Spleen (tissue), 7 donors: ENCODE data around the gene FITM2.

Experiments
- POLR2AphosphoS5 ChIP-seq, 3 donors: sonication (generic); formaldehyde crosslinking; IDR thresholded peaks; one replicate each; pipeline ENCODE4 v1.5.1; 2017; ENCODE audit warnings: antibody characterized with exemption in 3 of 3
- TF ChIP-seq, protein P1 (sequence below), 11 experiments: fragments of 200-600 bp in 7 of 11; fragments of 450-650 bp in 4 of 11; sonication (generic) in 4 of 11; IDR thresholded peaks in 8 of 11; conservative IDR thresholded peaks in 3 of 11; 1 replicate in 7 of 11; 2 replicates in 4 of 11; pipeline versions ENCODE4 v1.4.0 to v1.8.0; 2016 to 2021; ENCODE audit warnings: antibody characterized with exemption in 11 of 11, inconsistent platforms in 4 of 11, mild to moderate bottlenecking in 1 of 11
- donor health status: DM: no; HTN: no; CAD: no; lungs with moderate emphysema.
- donor health status: DM: no; HTN: no; CAD: no.
- donor health status: DM: no; HTN: no; CAD: no.

DNA sequence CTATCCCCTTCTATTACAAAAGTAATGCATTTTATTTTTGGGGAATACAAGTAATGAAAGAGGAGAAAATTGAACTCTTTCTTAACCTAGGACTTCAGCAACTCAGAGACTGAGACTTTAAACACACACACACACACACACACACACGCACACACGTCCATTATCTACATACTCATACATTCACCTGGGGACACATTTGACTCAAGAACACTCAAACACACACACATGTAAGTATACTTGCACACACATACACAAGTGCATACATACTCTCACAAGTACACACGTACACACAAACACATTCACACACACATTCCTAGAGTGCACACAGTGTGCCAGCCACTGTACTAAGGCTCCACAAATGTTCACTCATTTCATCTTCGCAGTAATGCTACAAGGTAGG is 23.7 kb upstream of the FITM2 start:
- TF ChIP-seq, protein P1, sequence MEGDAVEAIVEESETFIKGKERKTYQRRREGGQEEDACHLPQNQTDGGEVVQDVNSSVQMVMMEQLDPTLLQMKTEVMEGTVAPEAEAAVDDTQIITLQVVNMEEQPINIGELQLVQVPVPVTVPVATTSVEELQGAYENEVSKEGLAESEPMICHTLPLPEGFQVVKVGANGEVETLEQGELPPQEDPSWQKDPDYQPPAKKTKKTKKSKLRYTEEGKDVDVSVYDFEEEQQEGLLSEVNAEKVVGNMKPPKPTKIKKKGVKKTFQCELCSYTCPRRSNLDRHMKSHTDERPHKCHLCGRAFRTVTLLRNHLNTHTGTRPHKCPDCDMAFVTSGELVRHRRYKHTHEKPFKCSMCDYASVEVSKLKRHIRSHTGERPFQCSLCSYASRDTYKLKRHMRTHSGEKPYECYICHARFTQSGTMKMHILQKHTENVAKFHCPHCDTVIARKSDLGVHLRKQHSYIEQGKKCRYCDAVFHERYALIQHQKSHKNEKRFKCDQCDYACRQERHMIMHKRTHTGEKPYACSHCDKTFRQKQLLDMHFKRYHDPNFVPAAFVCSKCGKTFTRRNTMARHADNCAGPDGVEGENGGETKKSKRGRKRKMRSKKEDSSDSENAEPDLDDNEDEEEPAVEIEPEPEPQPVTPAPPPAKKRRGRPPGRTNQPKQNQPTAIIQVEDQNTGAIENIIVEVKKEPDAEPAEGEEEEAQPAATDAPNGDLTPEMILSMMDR (IDR thresholded peaks at IDR 0.05 in 8 of 11, conservative IDR thresholded peaks at IDR 0.05 in 3 of 11), result no peak
- no peak for TF ChIP-seq POLR2AphosphoS5 (IDR thresholded peaks at IDR 0.05)
